HG02610 (cell line): Measurements from ENCODE around the gene SLC22A1.
"Not testable (repeated sequence)": the region's sequence is repeated elsewhere in the genome, so short reads cannot be mapped to it uniquely, and the experiment has no call there.

Source experiments
- ATAC-seq: cut with Tn5 transposase; IDR thresholded peaks from one replicate; pipeline ENCODE4 v1.9.1; 2021; ENCODE audit warnings: mild to moderate bottlenecking, moderate library complexity; ENCODE audit not compliant: unreplicated experiment

SLC22A1 gene

DNA sequence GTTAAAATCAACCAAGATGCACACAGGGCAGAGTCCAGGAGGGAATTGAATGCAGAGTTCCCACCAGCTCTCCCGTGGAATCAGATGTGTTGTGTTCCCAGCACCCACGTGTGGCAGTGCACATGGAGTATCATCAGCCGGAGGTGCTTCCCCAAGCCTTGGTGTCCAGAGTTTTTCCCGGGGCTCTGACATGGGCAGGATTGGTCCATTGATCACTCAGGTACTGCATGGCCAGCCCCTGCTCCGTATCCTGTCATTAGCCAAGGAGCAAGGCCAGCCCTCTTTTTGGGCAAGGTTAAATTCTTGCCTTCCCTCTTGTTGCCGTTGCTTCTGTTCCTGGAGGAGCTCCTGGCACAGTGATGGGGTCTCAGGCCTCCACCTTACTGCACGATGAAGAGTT lies 28.6 kb upstream of the SLC22A1 start:
- no peak for ATAC-seq

DNA sequence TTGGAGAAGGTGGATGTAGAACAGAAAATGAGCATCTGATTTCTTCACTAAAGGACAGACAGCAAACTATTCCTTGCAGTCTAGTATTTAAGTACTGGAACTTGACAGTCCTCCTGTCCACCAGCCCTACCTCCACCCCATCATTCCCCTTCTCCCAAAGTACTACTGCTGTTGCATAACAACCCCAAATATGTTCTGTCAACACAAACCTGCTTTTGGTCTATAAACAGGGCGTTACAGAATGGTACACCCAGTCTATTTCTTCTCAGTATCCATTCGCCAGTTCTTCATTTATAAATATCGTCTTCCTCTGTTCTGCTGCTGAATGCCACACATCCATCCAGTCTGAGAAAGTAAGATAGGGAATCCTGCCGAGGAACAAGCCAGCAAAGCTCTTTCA lies 27.7 kb upstream of the SLC22A1 start:
- ATAC-seq: no peak

DNA sequence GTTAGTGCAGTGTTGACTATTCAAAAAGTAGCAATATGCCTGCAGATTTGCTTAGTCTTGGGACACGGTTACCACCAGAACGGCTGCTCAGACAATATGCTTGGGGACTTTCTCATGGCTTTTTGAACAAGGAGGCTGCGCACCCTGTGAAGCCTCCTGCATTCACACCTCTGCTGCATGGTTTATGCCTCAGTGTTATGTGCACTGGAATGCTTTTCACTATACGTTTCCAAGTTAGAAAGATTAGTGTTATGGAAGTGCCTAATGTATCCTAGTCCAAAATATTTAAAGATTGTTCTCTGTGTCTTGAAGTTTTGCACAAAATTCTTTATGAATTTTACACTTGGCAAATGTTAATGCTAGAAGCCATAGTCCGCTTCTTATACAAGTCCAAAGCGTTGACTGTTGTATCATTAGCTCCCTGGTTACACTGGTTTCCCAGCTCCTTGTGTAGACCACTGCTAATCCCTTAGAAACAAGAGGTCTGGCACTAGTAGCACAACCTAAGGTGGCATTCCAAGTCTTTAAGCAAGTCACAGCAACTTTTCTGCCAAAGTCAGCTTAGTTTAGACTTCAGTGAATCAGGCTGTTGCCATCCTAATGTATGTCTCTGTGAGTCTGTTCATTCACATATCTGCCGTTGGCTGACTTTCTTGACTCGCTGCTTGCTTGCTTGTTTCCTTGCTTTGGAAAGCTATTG lies 26.3 kb upstream of the SLC22A1 start:
- ATAC-seq: no peak

DNA sequence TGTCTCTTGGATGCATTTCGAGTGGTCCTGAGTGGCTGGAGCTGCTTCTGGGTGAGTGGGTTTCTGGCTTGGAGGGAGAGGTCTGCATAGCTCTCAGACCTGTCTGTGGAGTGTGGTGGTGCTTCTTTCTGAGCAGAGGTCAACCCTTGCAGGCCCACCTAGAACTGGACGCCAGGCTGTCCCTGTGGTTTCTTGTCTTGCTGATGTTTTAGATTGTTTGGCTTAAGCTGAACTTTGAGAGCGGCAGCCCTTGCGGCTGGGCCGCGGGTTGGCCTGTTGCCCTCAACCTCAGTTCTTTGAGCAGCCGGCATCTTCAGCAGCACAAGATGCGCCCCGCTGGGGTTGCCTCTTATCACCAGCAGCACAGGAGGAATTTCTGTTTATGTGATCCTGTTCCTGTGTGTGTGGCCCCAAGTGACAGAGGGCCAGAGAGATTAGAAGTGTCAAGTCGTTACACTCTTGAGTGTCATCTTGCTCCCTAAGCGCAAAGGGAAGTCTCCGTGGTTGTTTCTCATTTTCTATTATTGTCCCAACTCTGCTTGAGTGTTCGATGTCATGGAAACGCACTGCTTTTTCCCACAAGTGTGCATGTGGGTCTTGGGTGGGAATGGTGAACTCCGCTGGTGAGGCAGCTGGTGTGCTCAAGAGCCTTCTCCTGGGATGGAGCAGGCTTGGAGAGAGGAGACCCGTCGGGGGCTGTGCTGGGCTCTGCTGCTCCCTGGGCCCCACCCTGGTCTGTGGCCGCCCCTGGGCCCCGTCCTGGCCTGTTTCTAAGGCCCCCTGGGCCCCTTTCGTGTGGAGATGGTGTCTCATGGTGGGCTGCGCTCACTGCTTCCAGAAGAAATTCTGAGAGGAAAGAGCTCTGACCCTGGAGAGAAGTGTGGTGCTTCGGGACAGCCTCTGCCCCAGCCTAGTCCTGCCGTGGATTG lies 20.1 kb upstream of the SLC22A1 start:
- ATAC-seq: no peak

DNA sequence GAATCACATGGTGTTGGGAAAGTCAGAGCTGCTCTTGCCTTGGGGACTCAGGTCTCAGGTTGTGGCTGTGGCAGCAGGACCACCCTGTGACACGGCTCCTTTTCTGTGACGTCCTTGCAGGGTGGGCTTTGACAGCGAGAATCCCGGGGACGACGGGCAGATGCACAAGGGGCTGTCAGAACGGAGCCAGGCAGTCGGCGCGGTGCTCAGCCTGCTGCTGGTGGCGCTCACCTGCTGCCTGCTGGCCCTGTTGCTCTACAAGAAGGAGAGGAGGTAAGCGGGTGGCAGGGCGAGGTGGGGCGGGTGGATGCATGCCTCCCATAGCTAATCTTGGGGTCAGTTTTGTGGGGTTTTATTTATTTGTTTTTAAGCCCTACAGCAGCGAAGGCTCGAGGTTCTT lies 19.2 kb upstream of the SLC22A1 start:
- ATAC-seq: no peak

DNA sequence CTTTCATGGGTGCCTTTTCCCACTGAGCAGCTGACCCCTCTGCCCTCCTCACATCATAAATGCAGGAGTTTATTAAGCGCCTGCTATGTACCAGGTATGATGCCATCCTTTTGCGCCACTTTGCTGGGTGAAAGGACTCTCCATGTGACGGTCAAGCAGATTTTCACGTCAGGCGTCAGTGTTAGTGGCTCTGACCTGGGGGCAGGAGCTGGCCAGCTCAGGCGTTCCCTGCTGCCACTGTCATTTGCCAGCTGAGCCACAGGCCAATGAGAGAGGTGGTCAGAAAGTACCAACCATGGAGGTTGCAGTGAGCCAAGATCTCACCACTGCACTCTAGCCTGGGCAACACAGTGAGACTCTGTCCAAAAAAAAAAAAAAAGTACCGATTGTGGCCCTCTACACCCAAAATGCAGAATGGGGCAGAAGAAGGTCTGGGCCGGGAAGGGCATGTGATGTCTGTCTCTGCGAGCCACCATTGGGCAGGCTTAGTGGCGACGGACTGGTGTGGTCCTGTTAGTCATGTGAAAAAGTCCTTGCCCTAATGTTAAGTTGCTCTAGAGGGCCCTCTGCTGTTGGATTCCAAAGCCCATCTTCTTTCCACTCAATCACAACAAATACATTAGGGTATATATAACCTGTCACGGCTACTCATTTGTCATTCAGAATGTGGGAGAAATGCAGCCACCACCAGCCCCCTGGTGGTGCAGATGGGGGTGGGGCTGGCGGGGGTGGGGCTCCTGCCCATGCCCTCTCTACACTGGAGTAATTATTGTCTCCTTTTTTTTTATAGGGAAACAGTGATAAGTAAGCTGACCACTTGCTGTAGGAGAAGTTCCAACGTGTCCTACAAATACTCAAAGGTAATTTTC lies 18.4 kb upstream of the SLC22A1 start:
- ATAC-seq: no peak

DNA sequence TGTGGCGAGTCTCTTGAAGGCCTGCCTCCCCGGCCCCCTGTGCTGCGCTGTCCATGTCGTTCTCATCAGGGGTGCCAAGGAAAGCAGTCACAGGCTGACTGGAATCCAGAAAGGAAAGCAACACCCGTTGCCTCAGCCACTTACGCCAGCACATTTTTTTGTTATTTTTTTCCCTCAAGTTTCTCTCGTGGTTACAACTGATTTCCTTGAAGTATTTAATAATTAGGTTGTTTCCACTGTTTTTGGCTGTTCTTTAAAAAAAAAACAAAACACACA lies 17.9 kb upstream of the SLC22A1 start:
- no peak for ATAC-seq

DNA sequence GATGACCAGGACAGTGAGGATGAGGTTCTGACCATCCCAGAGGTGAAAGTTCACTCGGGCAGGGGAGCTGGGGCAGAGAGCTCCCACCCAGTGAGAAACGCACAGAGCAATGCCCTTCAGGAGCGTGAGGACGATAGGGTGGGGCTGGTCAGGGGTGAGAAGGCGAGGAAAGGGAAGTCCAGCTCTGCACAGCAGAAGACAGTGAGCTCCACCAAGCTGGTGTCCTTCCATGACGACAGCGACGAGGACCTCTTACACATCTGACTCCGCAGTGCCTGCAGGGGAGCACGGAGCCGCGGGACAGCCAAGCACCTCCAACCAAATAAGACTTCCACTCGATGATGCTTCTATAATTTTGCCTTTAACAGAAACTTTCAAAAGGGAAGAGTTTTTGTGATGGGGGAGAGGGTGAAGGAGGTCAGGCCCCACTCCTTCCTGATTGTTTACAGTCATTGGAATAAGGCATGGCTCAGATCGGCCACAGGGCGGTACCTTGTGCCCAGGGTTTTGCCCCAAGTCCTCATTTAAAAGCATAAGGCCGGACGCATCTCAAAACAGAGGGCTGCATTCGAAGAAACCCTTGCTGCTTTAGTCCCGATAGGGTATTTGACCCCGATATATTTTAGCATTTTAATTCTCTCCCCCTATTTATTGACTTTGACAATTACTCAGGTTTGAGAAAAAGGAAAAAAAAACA lies 16.6 kb upstream of the SLC22A1 start:
- no peak for ATAC-seq

DNA sequence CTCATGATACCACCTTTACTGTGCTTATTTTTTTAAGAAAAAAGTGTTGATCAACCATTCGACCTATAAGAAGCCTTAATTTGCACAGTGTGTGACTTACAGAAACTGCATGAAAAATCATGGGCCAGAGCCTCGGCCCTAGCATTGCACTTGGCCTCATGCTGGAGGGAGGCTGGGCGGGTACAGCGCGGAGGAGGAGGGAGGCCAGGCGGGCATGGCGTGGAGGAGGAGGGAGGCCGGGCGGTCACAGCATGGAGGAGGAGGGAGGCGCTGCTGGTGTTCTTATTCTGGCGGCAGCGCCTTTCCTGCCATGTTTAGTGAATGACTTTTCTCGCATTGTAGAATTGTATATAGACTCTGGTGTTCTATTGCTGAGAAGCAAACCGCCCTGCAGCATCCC lies 15.6 kb upstream of the SLC22A1 start:
- no peak for ATAC-seq

DNA sequence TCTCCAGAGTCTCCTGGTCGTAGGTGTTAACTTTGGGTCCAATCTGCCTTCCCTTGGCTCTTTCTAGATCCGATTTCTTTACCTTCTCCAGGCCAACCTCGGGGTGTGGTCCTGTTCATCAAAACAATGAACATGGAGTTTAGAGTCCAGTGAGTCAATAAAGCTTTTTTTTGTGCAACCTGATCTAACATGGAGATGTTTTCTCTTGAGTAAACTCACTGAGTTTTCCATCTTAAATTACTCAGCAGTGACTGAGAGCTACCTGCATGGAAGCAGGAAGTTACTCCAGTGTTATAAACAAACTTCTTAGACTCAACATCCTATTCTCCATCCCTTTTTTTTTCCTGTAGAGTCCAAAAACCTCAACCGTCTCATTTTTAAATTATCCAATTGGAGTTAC lies 14.9 kb upstream of the SLC22A1 start:
- ATAC-seq: no peak

DNA sequence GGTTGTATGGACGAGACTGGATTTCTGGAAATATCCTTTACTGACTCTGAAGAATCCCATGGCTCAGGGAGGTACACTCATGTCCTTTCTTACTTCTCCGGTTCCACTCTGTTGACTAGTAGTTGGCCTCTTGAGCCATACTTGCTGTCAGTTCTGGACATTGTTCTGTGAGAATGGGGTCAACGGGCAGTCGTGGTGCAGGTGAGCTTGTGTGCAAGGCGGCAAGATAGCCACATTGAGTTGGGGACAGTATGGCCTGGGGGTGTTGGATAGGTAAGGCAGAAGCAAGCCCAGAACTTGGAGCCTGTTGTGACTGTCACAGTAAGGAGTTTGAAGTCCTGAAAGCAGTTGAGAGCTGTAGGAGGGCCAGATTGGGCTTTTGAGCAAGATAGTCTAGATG lies 13.5 kb upstream of the SLC22A1 start:
- ATAC-seq: no peak

DNA sequence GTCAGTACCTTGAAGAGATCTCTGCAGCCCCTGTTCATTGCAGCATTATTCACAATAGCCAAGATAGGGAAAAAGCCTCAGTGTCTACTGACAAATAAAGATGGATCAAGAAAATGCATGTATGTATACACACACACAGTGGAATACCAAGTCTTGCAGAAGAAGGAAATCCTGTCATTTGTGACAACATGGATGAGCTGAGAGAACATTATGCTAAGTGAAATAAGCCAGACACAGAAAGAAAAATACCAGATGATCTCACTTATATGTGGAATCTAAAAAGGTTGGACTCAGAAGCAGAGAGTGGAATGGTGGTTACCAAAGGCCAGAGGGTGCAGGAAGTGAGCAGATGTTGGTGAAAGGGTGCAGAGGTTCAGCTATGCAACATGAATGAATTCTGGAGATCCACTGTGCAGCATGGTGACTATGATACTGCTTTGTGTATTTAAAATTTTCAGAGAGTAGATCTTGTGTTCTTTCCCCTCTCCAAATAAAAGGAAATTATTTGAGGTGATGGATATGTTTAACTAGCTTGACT lies 11.0 kb upstream of the SLC22A1 start:
- ATAC-seq: no peak

DNA sequence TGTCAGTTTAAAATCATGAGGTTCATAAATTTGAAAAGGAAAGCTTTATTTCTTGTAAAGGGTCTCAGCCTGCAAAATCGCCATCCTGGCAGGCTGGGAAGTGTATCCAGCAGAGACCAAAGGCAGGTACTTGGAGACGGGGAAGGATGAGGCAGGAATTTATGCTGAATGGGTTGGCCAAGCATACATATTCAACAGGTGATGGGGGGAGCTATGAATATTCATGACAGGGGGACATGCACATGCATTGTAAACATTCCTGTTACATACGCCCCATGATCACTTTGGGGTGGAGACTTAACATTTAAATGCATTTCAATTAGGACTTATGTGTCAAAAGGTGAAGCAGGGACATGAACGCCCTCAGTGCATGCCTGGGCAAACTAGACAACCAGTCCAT lies 9.8 kb upstream of the SLC22A1 start:
- no peak for ATAC-seq

DNA sequence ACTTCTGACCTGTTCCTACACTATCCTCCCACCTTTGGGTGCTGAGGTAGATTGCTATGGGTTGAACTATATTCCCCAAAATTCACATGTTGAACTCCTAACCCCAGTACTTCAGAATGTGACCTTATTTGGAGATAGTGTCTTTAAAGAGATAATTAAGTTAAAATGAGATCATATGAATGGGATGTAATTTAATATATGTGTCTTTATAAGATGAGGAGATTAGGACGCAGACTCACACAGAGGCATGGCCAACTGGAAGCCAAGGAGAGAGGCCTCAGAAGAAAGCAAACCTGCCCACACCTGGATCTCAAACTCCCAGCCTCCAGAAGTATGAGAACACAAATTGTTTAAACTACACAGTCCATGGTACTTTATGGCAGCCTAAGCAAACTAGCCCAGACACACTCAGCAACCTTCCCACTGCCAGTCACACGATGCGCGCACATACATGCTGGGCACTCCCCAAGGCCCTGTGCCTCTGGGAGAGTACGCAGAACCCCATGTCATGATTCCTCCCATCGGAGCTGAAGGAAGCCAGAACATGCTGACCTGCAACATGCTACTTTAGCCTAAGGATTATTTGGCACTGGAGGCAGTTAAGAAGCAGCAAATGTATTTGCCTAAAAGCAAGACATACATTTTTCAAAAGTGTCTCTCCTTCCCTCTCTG lies 8.9 kb upstream of the SLC22A1 start:
- ATAC-seq: no peak

DNA sequence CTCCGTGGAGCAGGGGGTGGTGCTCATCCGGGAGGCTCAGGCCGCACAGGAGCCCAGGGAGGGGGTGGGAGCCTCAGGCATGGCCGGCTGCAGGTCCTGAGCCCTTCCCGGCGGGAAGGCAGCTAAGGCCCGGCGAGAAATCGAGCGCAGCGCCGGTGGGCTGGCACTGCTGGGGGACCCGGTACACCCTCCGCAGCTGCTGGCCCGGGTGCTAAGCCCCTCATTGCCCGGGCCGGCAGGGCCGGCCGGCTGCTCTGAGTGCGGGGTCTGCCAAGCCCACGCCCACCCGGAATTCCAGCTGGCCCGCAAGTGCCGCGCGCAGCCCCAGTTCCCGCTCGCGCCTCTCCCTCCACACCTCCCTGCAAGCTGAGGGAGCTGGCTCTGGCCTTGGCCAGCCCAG lies 7.1 kb upstream of the SLC22A1 start:
- not testable (repeated sequence) for ATAC-seq

DNA sequence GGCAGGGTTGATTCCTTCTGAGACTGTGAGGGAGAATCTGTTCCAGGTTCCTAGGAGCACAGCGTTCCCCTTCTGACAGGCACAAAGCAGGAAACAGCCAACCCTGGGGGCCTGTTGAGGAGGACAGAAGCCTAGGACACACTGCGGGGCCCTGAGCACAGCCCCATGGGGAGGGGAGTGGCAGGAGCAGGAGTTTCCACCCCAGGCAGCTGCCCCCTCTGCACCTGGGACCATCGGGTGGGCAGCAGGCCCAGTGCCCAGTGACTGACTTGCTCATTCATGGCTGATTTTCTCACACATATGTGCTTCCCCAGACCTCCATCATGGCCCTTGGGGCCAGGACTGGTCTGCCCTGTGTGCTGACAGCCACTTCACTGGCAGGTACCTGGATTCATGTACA lies 6.2 kb upstream of the SLC22A1 start:
- ATAC-seq: no peak

DNA sequence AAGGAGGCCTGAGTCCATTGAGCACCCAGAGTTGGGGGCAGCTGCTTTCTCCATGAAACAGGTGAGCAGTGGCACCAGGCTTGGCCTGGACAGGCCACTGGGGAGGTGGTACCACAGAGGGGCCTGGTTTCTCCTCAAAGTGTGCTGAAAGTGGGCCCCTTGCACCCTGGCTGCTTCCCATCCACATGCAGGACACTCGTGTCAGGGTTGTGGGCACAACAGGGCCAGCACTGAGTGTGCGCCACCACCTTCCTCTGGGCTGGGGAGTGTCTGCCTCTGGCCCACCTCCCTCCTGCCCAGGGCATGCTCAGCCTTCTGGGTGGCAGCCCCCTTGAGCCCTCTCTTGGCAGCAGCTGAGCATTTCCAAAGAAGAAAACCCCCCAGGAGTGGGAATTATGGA lies 5.2 kb upstream of the SLC22A1 start:
- ATAC-seq: no peak

DNA sequence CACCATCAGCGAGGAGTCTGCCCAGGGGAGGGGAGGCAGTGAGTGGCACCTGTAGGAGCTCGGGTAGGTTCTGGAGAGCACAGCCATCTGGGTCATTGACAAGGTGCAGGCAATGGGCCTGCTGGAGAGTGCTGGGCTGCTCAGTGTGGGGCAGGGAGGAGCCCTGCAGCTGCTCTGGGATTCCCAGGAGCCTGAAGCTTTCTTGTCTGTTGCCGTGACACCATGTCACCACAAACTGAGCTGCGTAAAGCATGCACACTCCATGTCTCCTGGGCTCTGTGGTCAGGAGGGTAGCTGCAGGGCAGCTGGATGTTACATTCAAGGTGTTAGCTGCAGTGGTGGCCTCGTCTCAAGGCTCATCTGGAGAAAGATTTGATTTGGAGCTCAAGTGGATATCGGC lies 4.5 kb upstream of the SLC22A1 start:
- ATAC-seq: no peak

DNA sequence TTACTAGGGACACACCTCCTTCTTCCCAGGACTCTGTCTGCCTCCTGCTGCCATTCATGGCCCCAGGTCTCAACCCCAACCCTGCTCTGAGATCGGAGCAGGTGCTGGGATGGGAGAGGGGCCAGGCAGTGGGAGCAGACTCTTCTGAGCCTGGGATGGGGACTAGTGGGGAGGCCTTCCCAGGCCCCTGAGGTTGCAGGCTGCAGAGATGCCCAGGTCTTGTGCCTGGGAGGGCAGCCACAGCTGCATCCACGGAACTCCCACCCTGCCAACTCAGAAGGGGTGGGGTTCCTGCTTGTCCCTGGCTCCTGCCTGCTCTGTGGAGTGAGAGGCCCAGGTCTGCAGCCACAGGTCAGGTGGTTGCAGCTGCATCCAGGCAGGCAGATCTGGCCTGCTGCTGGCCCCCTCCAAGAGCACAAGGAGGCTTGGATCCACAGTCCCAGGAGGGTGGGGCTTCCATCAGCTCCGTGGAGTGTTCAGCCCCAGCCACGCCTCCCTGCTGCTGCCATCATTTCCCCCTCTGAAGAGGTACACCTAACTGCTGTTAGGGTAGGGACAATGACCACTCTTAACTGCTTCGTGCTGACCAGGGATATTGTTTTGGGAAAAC lies 2.9 kb upstream of the SLC22A1 start:
- no peak for ATAC-seq

DNA sequence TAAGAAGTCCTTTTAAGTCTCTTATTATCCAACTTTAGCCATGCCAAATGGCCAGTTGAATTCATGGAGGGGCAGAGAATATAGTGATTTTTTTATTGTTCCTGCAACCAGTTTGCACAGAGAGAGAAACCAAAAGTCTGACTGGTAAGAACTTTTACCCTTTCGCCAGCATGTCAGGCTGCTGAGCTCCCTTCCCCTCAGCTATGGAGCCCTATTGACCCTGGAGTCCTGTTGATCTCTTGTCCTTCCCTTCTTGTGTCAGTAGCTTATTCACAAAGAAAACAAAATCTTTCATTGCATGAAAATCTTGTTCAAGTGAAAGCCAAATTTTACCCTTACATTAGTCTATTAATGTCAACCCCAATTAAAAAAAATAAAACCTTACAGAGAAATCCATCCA lies 1.5 kb upstream of the SLC22A1 start:
- no peak for ATAC-seq
